CMK (cell line): Measurements from ENCODE around the gene KIAA1210.
A peak's percentile ranks its signal among the peaks of the same experiment; 100 is the strongest.

ENCODE experiments used
- DNase-seq: peaks from one replicate; pipeline ENCODE4 v3.0.0-alpha.2; 2010; ENCODE audit warnings: low read depth

The KIAA1210 gene

GRCh38 chrX:119090627-119091026 is 37.0 kb downstream of the KIAA1210 start:
- DNase-seq, result no peak

- no peak for DNase-seq
These were observed 38.0 kb downstream of the KIAA1210 start for GRCh38 chrX:119089619-119090018.

- DNase-seq, result no peak
These were observed 40.5 kb downstream of the KIAA1210 start for GRCh38 chrX:119087121-119087520.

GRCh38 chrX:119084766-119085165 is 42.8 kb downstream of the KIAA1210 start:
- no peak for DNase-seq

GRCh38 chrX:119082278-119082677 is 45.3 kb downstream of the KIAA1210 start:
- no peak for DNase-seq

GRCh38 chrX:119075270-119076025 is 52.2 kb downstream of the KIAA1210 start:
- DNase-seq, result no peak

GRCh38 chrX:119073911-119074310 is 53.7 kb downstream of the KIAA1210 start:
- DNase-seq, result no peak

GRCh38 chrX:119073200-119073905 is 54.3 kb downstream of the KIAA1210 start:
- no peak for DNase-seq

- DNase-seq, result no peak
These were observed 54.9 kb downstream of the KIAA1210 start, which contains the start of gene CT47C1 for GRCh38 chrX:119072744-119073143. Gene CT47C1 (plus strand): TSS chrX:119072993. CDS start chrX:119073226, 233 bp downstream.

GRCh38 chrX:119071381-119071780 is 56.2 kb downstream of the KIAA1210 start:
- DNase-seq, result no peak

GRCh38 chrX:119069762-119070161 is 57.9 kb downstream of the KIAA1210 start:
- DNase-seq, result no peak

GRCh38 chrX:119069128-119069527 is 58.5 kb downstream of the KIAA1210 start:
- no peak for DNase-seq

- DNase-seq, result peak; percentile 9
These were observed 60.4 kb downstream of the KIAA1210 start for GRCh38 chrX:119067023-119067739.

GRCh38 chrX:119063428-119063827 is 64.2 kb downstream of the KIAA1210 start:
- DNase-seq, result no peak

GRCh38 chrX:119062750-119063374 is 64.8 kb downstream of the KIAA1210 start:
- DNase-seq, result no peak

GRCh38 chrX:119055687-119056086 is 71.9 kb downstream of the KIAA1210 start:
- no peak for DNase-seq

GRCh38 chrX:119045884-119046283 is 81.7 kb downstream of the KIAA1210 start:
- no peak for DNase-seq

- no peak for DNase-seq
These were observed 84.6 kb downstream of the KIAA1210 start for GRCh38 chrX:119042996-119043395.

GRCh38 chrX:119042040-119042439 is 85.6 kb downstream of the KIAA1210 start:
- DNase-seq, result no peak

- no peak for DNase-seq
These were observed 86.4 kb downstream of the KIAA1210 start for GRCh38 chrX:119041175-119041574.

- DNase-seq, result no peak
These were observed 87.2 kb downstream of the KIAA1210 start for GRCh38 chrX:119040432-119040831.
